H1 (cell line): Measurements from ENCODE around the gene TSC22D3. TPM values are rescaled to one million over a fixed set of nuclear protein-coding genes. Genes with fewer than 3 reads are reported as not detected.

Source experiments
- CHD2 ChIP-seq: IDR thresholded peaks from 2 replicates; pipeline ENCODE4 v1.6.1; 2012; ENCODE audit warnings: low read length, improper control_type of control experiment
- E2F6 ChIP-seq: IDR thresholded peaks from 2 replicates; pipeline ENCODE4 v1.6.1; 2012; ENCODE audit warnings: inconsistent platforms
- POU5F1 ChIP-seq: IDR thresholded peaks from 2 replicates; pipeline ENCODE4 v1.6.1; 2011; ENCODE audit warnings: low read depth, mild to moderate bottlenecking, low read length, moderate library complexity
- RFX5 ChIP-seq: IDR thresholded peaks from 2 replicates; pipeline ENCODE4 v1.6.1; 2011; ENCODE audit warnings: low read depth, low read length, improper control_type of control experiment, borderline replicate concordance
- TAF7 ChIP-seq: optimal IDR thresholded peaks from 2 replicates; pipeline ENCODE3; 2011; ENCODE audit warnings: low read depth, mild to moderate bottlenecking, inconsistent platforms, low read length, moderate library complexity, borderline replicate concordance
- polyA plus RNA-seq, 7 experiments: library from polyadenylated mRNA; depleted of rRNA in 3 of 7; stranded (reverse) in 5 of 7; unstranded in 2 of 7; fragments of >200 nt in 5 of 7; fragments of 200-250 nt in 2 of 7; gene quantifications; 1 replicate in 5 of 7; 2 replicates in 1 of 7; 4 replicates in 1 of 7; pipeline versions ENCODE4 v1.2.1 to v1.2.3, GENCODE V29; 2011 to 2013; ENCODE audit warnings: missing spikeins in 2 of 7, mixed read lengths in 2 of 7
- total RNA-seq: library from RNA; stranded (reverse); fragmentation: NEBNext Ultra II Directional; extraction: Animal tissue kit (Norgen Biotek cat#: 25700); gene quantifications from 2 replicates; pipeline ENCODE4 v1.2.1, GENCODE V29; 2021

The TSC22D3 gene
- total and polyA plus RNA-seq, 2 of the 8 experiments (the other 6 are each of a cell fraction or from before 2014, with no cell fraction given), result 7.6 to 12.9 TPM

- TF ChIP-seq POU5F1, result no peak
- TF ChIP-seq CHD2, result no peak
- no peak for TF ChIP-seq RFX5
- no peak for TF ChIP-seq E2F6
- no peak for TF ChIP-seq TAF7
These were observed 36.8 kb downstream of the TSC22D3 start (continued) for GRCh38 chrX:107738768-107739167.
